Bronchial epithelial cell (primary cell): Measurements from ENCODE around the gene STAG1. TPM values are rescaled to one million over a fixed set of nuclear protein-coding genes. Genes with fewer than 3 reads are reported as not detected.
A peak's percentile ranks its signal among the peaks of the same experiment; 100 is the strongest.
"Not testable (repeated sequence)": the region's sequence is repeated elsewhere in the genome, so short reads cannot be mapped to it uniquely, and the experiment has no call there.

Experiments used
- DNase-seq: peaks from one replicate; pipeline ENCODE4 v3.0.0-alpha.2; 2010; ENCODE audit warnings: low read depth
- FAIRE-seq: peaks from 2 replicates; lab custom pipeline; 2011; peaks lifted over from hg19 to GRCh38; lab: Jason Lieb, UNC
- H3K27me3 ChIP-seq: 2 replicates; pipeline ENCODE4 v1.5.1; 2011; ENCODE audit warnings: low read length; ENCODE audit not compliant: control insufficient read depth, insufficient read depth
- H3K36me3 ChIP-seq: 2 replicates; pipeline ENCODE4 v1.5.1; 2011; ENCODE audit warnings: low read length; ENCODE audit not compliant: control insufficient read depth, insufficient read depth
- H3K4me3 ChIP-seq: 2 replicates; pipeline ENCODE4 v1.5.1; 2011; ENCODE audit warnings: mild to moderate bottlenecking, low read depth, low read length, control low read depth
- CTCF ChIP-seq: IDR thresholded peaks from 2 replicates; pipeline ENCODE4 v1.5.1; 2011; ENCODE audit warnings: mild to moderate bottlenecking, moderate library complexity, low read length, control low read depth, inconsistent platforms; ENCODE audit not compliant: insufficient read depth, severe bottlenecking
- total RNA-seq: library from RNA; depleted of rRNA; stranded (reverse); fragments of >200 nt; gene quantifications from 2 replicates; pipeline ENCODE4 v1.2.1, GENCODE V29; 2014

STAG1 gene
- total RNA-seq, 1 donor from 2014 or later: 26.3 TPM

- Histone ChIP-seq H3K36me3 (no peaks in the 10 kb centered on the region), H3K4me3 (no peak overlapping the region), H3K27me3 (no peaks in the 10 kb centered on the region)
- TF ChIP-seq CTCF: no peak
- FAIRE-seq: no peak
- no peak for DNase-seq
These were observed 374.2 kb downstream of the STAG1 start for GRCh38 chr3:136378011-136378410.

GRCh38 chr3:136377508-136377907 is 374.7 kb downstream of the STAG1 start:
- Histone ChIP-seq H3K4me3 (no peak overlapping the region), H3K27me3 (no peaks in the 10 kb centered on the region), H3K36me3 (no peaks in the 10 kb centered on the region)
- FAIRE-seq (no peak), DNase-seq (no peak)
- no peak for TF ChIP-seq CTCF

- H3K36me3 ChIP-seq, H3K27me3 ChIP-seq, H3K4me3 ChIP-seq, FAIRE-seq, DNase-seq: not testable (repeated sequence)
These were observed 376.4 kb downstream of the STAG1 start for GRCh38 chr3:136375800-136376199.

GRCh38 chr3:136366289-136366688 is 385.9 kb downstream of the STAG1 start:
- no peak for FAIRE-seq
- DNase-seq: peak; percentile 80

GRCh38 chr3:136353461-136353860 is 398.7 kb downstream of the STAG1 start:
- no peaks in the 10 kb centered on the region for H3K27me3 ChIP-seq
- no peak for TF ChIP-seq CTCF
- H3K36me3 ChIP-seq: no peaks in the 10 kb centered on the region
- no peak for FAIRE-seq
- no peak for DNase-seq
- H3K4me3 ChIP-seq: no peak overlapping the region

More at GRCh38 chr3:136366289-136366688, 385.9 kb downstream of the STAG1 start:
- no peak overlapping the region for H3K4me3 ChIP-seq
- no peaks in the 10 kb centered on the region for H3K27me3 ChIP-seq
- TF ChIP-seq CTCF: no peak
- no peaks in the 10 kb centered on the region for H3K36me3 ChIP-seq

- DNase-seq: no peak
- H3K4me3 ChIP-seq: no peak overlapping the region
- no peaks in the 10 kb centered on the region for H3K36me3 ChIP-seq
- no peak for TF ChIP-seq CTCF
- no peak for FAIRE-seq
- no peaks in the 10 kb centered on the region for H3K27me3 ChIP-seq
These were observed 400.3 kb downstream of the STAG1 start for GRCh38 chr3:136351905-136352304.
